H1 (cell line): Measurements from ENCODE around the gene PAIP1. TPM values are rescaled to one million over a fixed set of nuclear protein-coding genes. Genes with fewer than 3 reads are reported as not detected.

Experiments used
- CTCF ChIA-PET: fragments of 300-600 bp; sonication (Branson Sonifier 250); formaldehyde crosslinking; loops from one replicate; lab custom pipeline; 2021; ENCODE audit not compliant: partially characterized antibody; lab: Charles Lee
- POLR2A ChIA-PET: fragments of 300-600 bp; sonication (Branson Sonifier 250); formaldehyde crosslinking; loops from one replicate; lab custom pipeline; 2021; ENCODE audit warnings: inconsistent platforms; ENCODE audit not compliant: partially characterized antibody; lab: Charles Lee
- DNase-seq, 2 experiments: peaks; one replicate each; pipeline versions ENCODE4 v3.0.0 to v3.0.0-alpha.2; 2010 to 2022; ENCODE audit warnings: low spot score in 2 of 2, low read depth in 1 of 2, mixed read lengths in 1 of 2
- FAIRE-seq: peaks from 2 replicates; lab custom pipeline; 2011; peaks lifted over from hg19 to GRCh38; lab: Jason Lieb, UNC
- H2AFZ ChIP-seq: 2 replicates; pipeline ENCODE4 v1.8.1; 2012; ENCODE audit warnings: low read length, inconsistent platforms
- H2AK5ac ChIP-seq: 2 replicates; pipeline ENCODE4 v1.6.1; 2013; ENCODE audit warnings: low read depth, low read length
- H2BK120ac ChIP-seq: replicated peaks from 2 replicates; pipeline ENCODE3; 2013; ENCODE audit warnings: low read depth, low read length, inconsistent platforms
- H2BK12ac ChIP-seq: 2 replicates; pipeline ENCODE4 v1.6.1; 2013; ENCODE audit warnings: low read depth, low read length
- H2BK15ac ChIP-seq: 2 replicates; pipeline ENCODE4 v1.6.1; 2013; ENCODE audit warnings: low read length
- H2BK20ac ChIP-seq: 2 replicates; pipeline ENCODE4 v1.6.1; 2013; ENCODE audit warnings: low read length
- H2BK5ac ChIP-seq: 2 replicates; pipeline ENCODE4 v1.6.1; 2013; ENCODE audit warnings: low read depth, low read length
- H3K14ac ChIP-seq: 2 replicates; pipeline ENCODE4 v1.6.1; 2013; ENCODE audit warnings: inconsistent platforms; ENCODE audit not compliant: insufficient read length
- H3K18ac ChIP-seq: 2 replicates; pipeline ENCODE4 v1.6.1; 2013; ENCODE audit warnings: low read length; ENCODE audit errors: extremely low read depth
- H3K23ac ChIP-seq: 2 replicates; pipeline ENCODE4 v1.6.1; 2013; ENCODE audit warnings: inconsistent platforms; ENCODE audit not compliant: insufficient read length
- H3K23me2 ChIP-seq: 2 replicates; pipeline ENCODE4 v1.6.1; 2013; ENCODE audit warnings: low read depth, low read length
- H3K27ac ChIP-seq: 2 replicates; pipeline ENCODE4 v1.6.1; 2011; ENCODE audit warnings: low read depth, low read length, inconsistent platforms
- H3K27me3 ChIP-seq, 4 experiments: replicated peaks in 1 of 4; 1 replicate in 1 of 4; 2 replicates in 3 of 4; pipeline versions ENCODE4 v1.6.1 to v1.8.1; 2011 to 2013; ENCODE audit warnings: low read length in 3 of 4, mild to moderate bottlenecking in 3 of 4, inconsistent platforms in 2 of 4, mixed read lengths in 2 of 4, moderate library complexity in 1 of 4; ENCODE audit not compliant: control insufficient read depth in 3 of 4, insufficient read depth in 3 of 4; ENCODE audit errors: extremely low read depth in 1 of 4
- H3K36me3 ChIP-seq, 4 experiments: 2 replicates each; pipeline versions ENCODE4 v1.6.1 to v1.8.1; 2011 to 2013; ENCODE audit warnings: mild to moderate bottlenecking in 4 of 4, low read length in 3 of 4, moderate library complexity in 2 of 4, control low read depth in 1 of 4, inconsistent platforms in 1 of 4; ENCODE audit not compliant: insufficient read depth in 4 of 4, control insufficient read depth in 2 of 4
- H3K4ac ChIP-seq: replicated peaks from 2 replicates; pipeline ENCODE3; 2013; ENCODE audit warnings: low read length, low read depth, mixed read lengths, inconsistent platforms; ENCODE audit not compliant: insufficient read length
- H3K4me1 ChIP-seq, 4 experiments: replicated peaks in 1 of 4; 1 replicate in 1 of 4; 2 replicates in 3 of 4; pipeline versions ENCODE4 v1.6.1 to v1.8.1; 2011 to 2013; ENCODE audit warnings: low read length in 3 of 4, inconsistent platforms in 2 of 4, mixed read lengths in 1 of 4; ENCODE audit not compliant: insufficient read depth in 4 of 4, control insufficient read depth in 3 of 4
- H3K4me2 ChIP-seq, 2 experiments: 2 replicates each; pipeline versions ENCODE4 v1.6.1 to v1.8.1; 2011 to 2013; ENCODE audit warnings: low read depth in 2 of 2, low read length in 2 of 2, control low read depth in 1 of 2, inconsistent platforms in 1 of 2, mild to moderate bottlenecking in 1 of 2; ENCODE audit not compliant: insufficient read depth in 1 of 2
- H3K4me3 ChIP-seq, 4 experiments: fragments of 200-600, 300-600 bp in 1 of 4; sonication (generic), shearing (Covaris generic), sonication (Bioruptor Twin) in 1 of 4; 2 replicates each; pipeline versions ENCODE4 v1.5.1 to v1.8.1; 2011 to 2016; ENCODE audit warnings: low read length in 4 of 4, low read depth in 3 of 4, control low read depth in 2 of 4, inconsistent platforms in 2 of 4, mild to moderate bottlenecking in 2 of 4, mixed read lengths in 1 of 4, moderate library complexity in 1 of 4; ENCODE audit not compliant: insufficient read depth in 2 of 4; ENCODE audit errors: extremely low read depth in 1 of 4
- H3K56ac ChIP-seq: replicated peaks from 2 replicates; pipeline ENCODE3; 2013; ENCODE audit warnings: low read depth, mild to moderate bottlenecking, mixed read lengths, low read length, inconsistent platforms; ENCODE audit not compliant: insufficient read length
- H3K79me1 ChIP-seq: 2 replicates; pipeline ENCODE4 v1.6.1; 2013; ENCODE audit warnings: low read depth, low read length, control low read depth
- H3K79me2 ChIP-seq, 2 experiments: 2 replicates each; pipeline versions ENCODE4 v1.6.1 to v1.8.1; 2012 to 2013; ENCODE audit warnings: low read length in 2 of 2, mild to moderate bottlenecking in 2 of 2, inconsistent platforms in 1 of 2; ENCODE audit not compliant: insufficient read depth in 2 of 2, control insufficient read depth in 1 of 2
- H3K9ac ChIP-seq, 4 experiments: replicated peaks in 1 of 4; 1 replicate in 1 of 4; 2 replicates in 3 of 4; pipeline versions ENCODE4 v1.6.1 to v1.8.1; 2011 to 2013; ENCODE audit warnings: low read depth in 3 of 4, low read length in 3 of 4, control low read depth in 2 of 4, mild to moderate bottlenecking in 2 of 4, moderate library complexity in 2 of 4, inconsistent platforms in 1 of 4; ENCODE audit errors: extremely low read depth in 1 of 4
- H3K9me3 ChIP-seq, 2 experiments: 2 replicates each; pipeline versions ENCODE4 v1.6.1 to v1.8.1; 2012 to 2013; ENCODE audit warnings: mild to moderate bottlenecking in 2 of 2, moderate library complexity in 2 of 2, control low read depth in 1 of 2, inconsistent platforms in 1 of 2, low read depth in 1 of 2, low read length in 1 of 2, mixed read lengths in 1 of 2; ENCODE audit not compliant: insufficient read depth in 2 of 2
- H4K20me1 ChIP-seq, 2 experiments: replicated peaks in 1 of 2; 2 replicates each; pipeline versions ENCODE3 to v1.8.1; 2011 to 2013; ENCODE audit warnings: inconsistent platforms in 2 of 2, low read length in 2 of 2, mild to moderate bottlenecking in 1 of 2; ENCODE audit not compliant: insufficient read depth in 2 of 2, control insufficient read depth in 1 of 2
- H4K5ac ChIP-seq: 2 replicates; pipeline ENCODE4 v1.6.1; 2013; ENCODE audit warnings: low read length, low read depth, mixed read lengths, inconsistent platforms; ENCODE audit not compliant: insufficient read length
- H4K8ac ChIP-seq: 2 replicates; pipeline ENCODE4 v1.8.0; 2013; ENCODE audit warnings: mild to moderate bottlenecking, moderate library complexity, low read length, inconsistent platforms; ENCODE audit not compliant: insufficient read depth; ENCODE audit errors: extremely low read depth
- H4K91ac ChIP-seq: replicated peaks from 2 replicates; pipeline ENCODE3; 2013; ENCODE audit warnings: low read length, mixed read lengths, inconsistent platforms; ENCODE audit not compliant: insufficient read length
- ATF3 ChIP-seq: IDR thresholded peaks from 2 replicates; pipeline ENCODE4 v1.6.1; 2011; ENCODE audit warnings: low read depth, mild to moderate bottlenecking, low read length; ENCODE audit not compliant: insufficient read depth
- CBX5 ChIP-seq: fragments of 300-800, 300-1000 bp; sonication (generic); IDR thresholded peaks from 2 replicates; pipeline ENCODE4 v1.7.1; 2016; ENCODE audit warnings: antibody characterized with exemption, low read length, low read depth
- EGR1 ChIP-seq: IDR thresholded peaks from 2 replicates; pipeline ENCODE4 v1.6.1; 2011; ENCODE audit warnings: low read depth, low read length, borderline replicate concordance
- EZH2 ChIP-seq: fragments of 200-600 bp; sonication (generic); IDR thresholded peaks from 2 replicates; pipeline ENCODE4 v1.7.1; 2012; ENCODE audit warnings: low read depth, mild to moderate bottlenecking, moderate library complexity, low read length, inconsistent platforms; ENCODE audit not compliant: severe bottlenecking
- KDM1A ChIP-seq: fragments of 200-600, 300-600 bp; sonication (generic); IDR thresholded peaks from 2 replicates; pipeline ENCODE4 v1.7.1; 2016; ENCODE audit warnings: mild to moderate bottlenecking, low read length, borderline replicate concordance
- MAFK ChIP-seq: IDR thresholded peaks from 2 replicates; pipeline ENCODE4 v1.6.1; 2012; ENCODE audit warnings: low read depth, mild to moderate bottlenecking, improper control_type of control experiment, low read length
- RAD21 ChIP-seq, 2 experiments: IDR thresholded peaks in 1 of 2; conservative IDR thresholded peaks in 1 of 2; 2 replicates each; pipeline ENCODE4 v1.6.1; 2011; ENCODE audit warnings: low read depth in 2 of 2, low read length in 2 of 2, improper control_type of control experiment in 1 of 2, inconsistent platforms in 1 of 2, mild to moderate bottlenecking in 1 of 2, moderate library complexity in 1 of 2
- SIRT6 ChIP-seq: IDR thresholded peaks from one replicate; pipeline ENCODE4 v1.7.1; 2012; ENCODE audit warnings: low read length, inconsistent platforms
- SRF ChIP-seq: IDR thresholded peaks from 2 replicates; pipeline ENCODE4 v1.6.1; 2011; ENCODE audit warnings: mild to moderate bottlenecking, low read depth, low read length, moderate library complexity
- TAF7 ChIP-seq: optimal IDR thresholded peaks from 2 replicates; pipeline ENCODE3; 2011; ENCODE audit warnings: low read depth, mild to moderate bottlenecking, inconsistent platforms, low read length, moderate library complexity, borderline replicate concordance
- ZNF274 ChIP-seq: IDR thresholded peaks from 2 replicates; pipeline ENCODE4 v1.7.0; 2012; ENCODE audit warnings: low read length, borderline replicate concordance; ENCODE audit errors: extremely low read depth
- WGBS, 2 experiments: shearing (Covaris generic) in 1 of 2; methylation state at CpG; one replicate each; pipeline versions ENCODE4 v1.1.6 to v1.1.7; 2013 to 2015; ENCODE audit warnings: low lambda C conversion rate in 2 of 2, mixed read lengths in 2 of 2, inconsistent platforms in 1 of 2, low coverage in 1 of 2, missing lambda C conversion rate in 1 of 2; ENCODE audit not compliant: insufficient replicate concordance in 2 of 2, insufficient coverage in 1 of 2, insufficient read length in 1 of 2; ENCODE audit errors: extremely low coverage in 1 of 2, missing lambda C conversion rate in 1 of 2; 5-methylcytosine and 5-hydroxymethylcytosine counted together
- polyA plus RNA-seq, 7 experiments: library from polyadenylated mRNA; depleted of rRNA in 3 of 7; stranded (reverse) in 5 of 7; unstranded in 2 of 7; fragments of >200 nt in 5 of 7; fragments of 200-250 nt in 2 of 7; gene quantifications; 1 replicate in 5 of 7; 2 replicates in 1 of 7; 4 replicates in 1 of 7; pipeline versions ENCODE4 v1.2.1 to v1.2.3, GENCODE V29; 2011 to 2013; ENCODE audit warnings: missing spikeins in 2 of 7, mixed read lengths in 2 of 7
- total RNA-seq: library from RNA; stranded (reverse); fragmentation: NEBNext Ultra II Directional; extraction: Animal tissue kit (Norgen Biotek cat#: 25700); gene quantifications from 2 replicates; pipeline ENCODE4 v1.2.1, GENCODE V29; 2021

Gene PAIP1
- total and polyA plus RNA-seq, 2 of the 8 experiments (the other 6 are each of a cell fraction or from before 2014, with no cell fraction given) = 62.9 to 89.5 TPM

- H4K91ac ChIP-seq = no peak overlapping the region
- H3K79me2 ChIP-seq = no peaks in the 10 kb centered on the region
- DNase-seq (no peak), FAIRE-seq (no peak)
- H3K79me1 ChIP-seq = no peaks in the 10 kb centered on the region
- H3K4ac ChIP-seq = no peak overlapping the region
- H4K20me1 ChIP-seq = no peaks in the 10 kb centered on the region
- H3K18ac ChIP-seq = no peak overlapping the region
- no peak overlapping the region for H2BK15ac ChIP-seq
- no peak overlapping the region for H2BK12ac ChIP-seq
- no peak overlapping the region for H3K14ac ChIP-seq
- no peak overlapping the region for H2AK5ac ChIP-seq
- no peak overlapping the region for H4K5ac ChIP-seq
- no peak overlapping the region for H3K4me3 ChIP-seq
- H2BK120ac ChIP-seq = no peak overlapping the region
- no peak overlapping the region for H3K9ac ChIP-seq
- POLR2A ChIA-PET = interaction anchor here (0.8 to 3.2 kb wide), 3 partner anchors 13 to 18 kb away, joined by 3 to 13 read pairs (median 5); partner anchors contain the start of genes C5orf34 and TMEM267
- H3K27ac ChIP-seq = no peak overlapping the region
- no peak overlapping the region for H4K8ac ChIP-seq
- WGBS, 2 experiments = 86% methylated on average over 5 of the region's 5 CpGs; no CpG with 5 or more reads in 1 of the 2 experiments
- no peak overlapping the region for H3K4me2 ChIP-seq
- no peak overlapping the region for H3K23ac ChIP-seq
- no peaks in the 10 kb centered on the region for H3K23me2 ChIP-seq
- no peaks in the 10 kb centered on the region for H3K4me1 ChIP-seq
- H2BK20ac ChIP-seq = no peak overlapping the region
- no peak overlapping the region for H2AFZ ChIP-seq
- no peak overlapping the region for H3K56ac ChIP-seq
- no peaks in the 10 kb centered on the region for H3K9me3 ChIP-seq
- CTCF ChIA-PET = interaction anchor here (0.8 to 4.2 kb wide), 5 partner anchors 10 to 108 kb away, joined by 3 to 32 read pairs (median 4); partner anchors contain the start of gene TMEM267
- no peaks in the 10 kb centered on the region for H3K27me3 ChIP-seq
- H2BK5ac ChIP-seq = no peak overlapping the region
- peaks cover 0 to 17% (median 1%) of the 10 kb centered on the region in 4 experiments; a peak in 3 of 8 replicates for H3K36me3 ChIP-seq
- TF ChIP-seq CBX5 (no peak), MAFK (no peak), SIRT6 (no peak), ATF3 (no peak), SRF (no peak), TAF7 (no peak), EZH2 (no peak), ZNF274 (no peak), KDM1A (no peak), RAD21 (IDR thresholded peaks at IDR 0.05 in 1 of 2, conservative IDR thresholded peaks at IDR 0.05 in 1 of 2; ENCODE audit: low read depth in 2 of 2, low read length in 2 of 2) (no peak), EGR1 (no peak)
Observed at GRCh38 chr5:43497311-43498104, 59.4 kb downstream of the PAIP1 start.
